LNCaP clone FGC (cell line): ENCODE measurements around the gene MRPL3.

Source experiments
- DNase-seq: peaks from one replicate; pipeline ENCODE4 v3.0.0-alpha.2; 2011; ENCODE audit warnings: low read depth
- H3K4me3 ChIP-seq: 2 replicates; pipeline ENCODE4 v1.5.1; 2011; ENCODE audit warnings: mild to moderate bottlenecking, low read depth, low read length, control low read depth
- CTCF ChIP-seq: IDR thresholded peaks from 2 replicates; pipeline ENCODE4 v1.5.1; 2012; ENCODE audit warnings: mild to moderate bottlenecking; ENCODE audit not compliant: control insufficient read depth, insufficient read depth; ENCODE audit errors: extremely low read depth

Gene MRPL3

GRCh38 chr3:131454501-131454900 is 48.3 kb downstream of the MRPL3 start:
- H3K4me3 ChIP-seq = no peak overlapping the region
- TF ChIP-seq CTCF = no peak
- DNase-seq = no peak

GRCh38 chr3:131453533-131453932 is 49.2 kb downstream of the MRPL3 start:
- TF ChIP-seq CTCF = no peak
- no peak for DNase-seq
- no peak overlapping the region for H3K4me3 ChIP-seq

GRCh38 chr3:131447349-131447748 is 55.4 kb downstream of the MRPL3 start:
- H3K4me3 ChIP-seq = no peak overlapping the region
- no peak for TF ChIP-seq CTCF
- no peak for DNase-seq

- TF ChIP-seq CTCF = no peak
- no peak overlapping the region for H3K4me3 ChIP-seq
- DNase-seq = peak; percentile 2
Measured at GRCh38 chr3:131444180-131444579, 58.6 kb downstream of the MRPL3 start.

GRCh38 chr3:131439084-131439483 is 63.7 kb downstream of the MRPL3 start:
- no peak for DNase-seq
- no peak for TF ChIP-seq CTCF
- H3K4me3 ChIP-seq = no peak overlapping the region

- TF ChIP-seq CTCF = no peak
- no peak overlapping the region for H3K4me3 ChIP-seq
- DNase-seq = no peak
Measured at GRCh38 chr3:131435000-131435399, 67.8 kb downstream of the MRPL3 start.

GRCh38 chr3:131432441-131432840 is 70.3 kb downstream of the MRPL3 start:
- H3K4me3 ChIP-seq = no peak overlapping the region
- TF ChIP-seq CTCF = no peak

More at GRCh38 chr3:131432441-131432840, 70.3 kb downstream of the MRPL3 start:
- no peak for DNase-seq
